NK-92 (cell line): ENCODE results near the gene IRF2.

ENCODE experiments used
- DNase-seq: peaks from one replicate; lab custom pipeline; 2025; ENCODE audit not compliant: unreplicated experiment; lab: John Stamatoyannopoulos, UW

Gene IRF2

DNA sequence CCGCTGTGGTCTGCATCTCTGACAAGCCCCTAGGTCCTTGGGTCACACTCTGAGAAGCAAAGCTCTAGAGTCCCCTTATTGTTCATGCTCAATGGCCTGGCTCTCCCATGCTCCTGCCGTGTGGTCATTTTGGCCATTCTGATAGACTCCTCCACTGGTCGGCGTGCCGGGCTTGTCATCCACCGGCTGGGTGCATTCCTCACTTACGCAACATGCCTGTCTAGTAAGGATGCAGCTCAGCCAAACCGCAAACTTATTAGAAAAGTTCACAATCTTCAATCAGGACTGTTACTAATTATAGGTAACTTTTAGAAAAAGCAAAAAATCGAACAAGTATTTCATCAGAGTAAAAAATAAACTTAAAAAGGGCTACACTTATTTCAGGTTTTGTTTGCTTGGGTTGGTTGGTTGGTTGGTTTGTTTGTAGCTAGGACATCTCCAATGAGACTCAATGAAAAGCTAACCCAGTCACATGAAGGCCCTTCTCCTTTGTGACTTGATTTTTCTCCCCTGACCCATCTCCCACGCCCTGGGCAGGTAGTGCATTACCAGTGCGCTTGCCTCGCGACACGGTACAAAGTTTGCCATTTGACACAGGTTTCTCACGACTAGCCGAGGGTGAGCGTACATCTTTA is 41.0 kb downstream of the IRF2 start:
- no peak for DNase-seq

DNA sequence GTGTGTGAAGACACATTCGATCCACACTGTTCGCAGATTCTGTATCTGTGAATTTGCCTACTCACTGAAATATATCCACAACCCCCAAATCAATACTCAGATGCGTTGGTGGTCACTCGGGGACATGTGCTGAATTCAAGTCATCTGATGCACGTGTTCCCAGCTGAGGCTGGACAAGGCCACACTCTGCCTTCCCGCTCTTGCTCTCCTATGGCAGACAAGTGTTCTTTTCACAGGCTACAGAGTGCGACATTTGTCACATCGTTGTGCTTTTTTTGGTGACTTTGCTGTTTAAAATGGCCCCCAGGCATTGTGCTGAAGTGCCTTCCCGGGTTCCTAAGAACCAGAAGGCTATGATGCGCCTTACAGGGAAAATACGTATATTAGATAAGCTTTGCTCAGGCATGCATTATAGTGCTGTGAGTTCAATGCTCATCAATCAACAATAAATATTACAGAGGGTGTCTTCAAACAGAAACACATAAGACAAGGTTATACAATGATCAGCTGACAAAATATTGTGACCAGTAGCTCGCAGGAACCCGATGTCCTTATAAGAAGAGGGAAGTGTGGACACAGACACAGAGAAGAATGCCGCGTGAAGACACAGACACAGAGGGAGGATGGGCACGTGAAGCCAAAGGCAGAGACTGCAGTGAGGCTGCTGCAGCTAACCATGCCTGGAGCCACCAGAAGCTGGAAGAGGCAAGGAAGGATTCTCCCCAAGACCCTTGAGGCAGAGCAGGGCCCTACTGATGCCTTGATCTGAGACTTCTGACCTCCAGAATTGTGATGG is 42.0 kb downstream of the IRF2 start:
- DNase-seq = no peak

DNA sequence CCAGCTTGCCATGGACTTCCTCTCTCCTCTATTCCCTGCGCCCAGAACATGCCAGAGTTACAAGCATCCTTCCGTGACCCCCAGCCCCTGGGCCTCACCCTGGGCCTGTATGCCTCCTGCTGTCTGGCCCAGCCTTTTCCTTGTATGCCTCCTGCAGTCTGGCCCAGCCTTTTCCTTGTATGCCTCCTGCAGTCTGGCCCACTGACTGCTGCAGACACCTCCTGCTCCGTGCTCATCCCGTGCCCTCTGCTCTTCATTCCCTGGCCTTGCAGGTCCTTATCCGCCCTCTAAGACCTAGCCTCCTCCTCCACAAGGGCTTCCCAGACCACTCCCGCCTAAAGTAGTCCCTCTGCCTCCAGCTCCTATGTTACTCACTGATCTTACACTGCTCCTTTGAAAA is 44.2 kb downstream of the IRF2 start:
- no peak for DNase-seq

DNA sequence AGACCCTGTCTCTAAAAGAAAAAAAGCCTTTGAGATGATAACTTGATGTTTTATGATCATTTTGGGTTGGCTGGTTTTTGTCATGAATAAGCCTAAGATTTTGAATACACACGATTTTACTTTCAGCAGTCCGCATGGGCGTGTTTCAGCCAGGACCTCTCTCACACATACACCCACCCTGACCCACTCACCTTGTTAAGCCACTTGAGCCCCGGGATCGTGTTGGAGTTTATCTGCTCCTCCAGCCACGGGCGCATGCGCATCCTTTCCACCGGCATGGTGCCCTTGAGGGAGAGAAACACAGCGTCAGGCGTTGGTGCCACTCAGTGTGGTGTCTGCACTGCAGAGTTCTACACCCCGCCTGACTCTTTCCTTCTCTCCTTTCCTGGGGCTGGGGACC is 45.6 kb downstream of the IRF2 start:
- DNase-seq = no peak

DNA sequence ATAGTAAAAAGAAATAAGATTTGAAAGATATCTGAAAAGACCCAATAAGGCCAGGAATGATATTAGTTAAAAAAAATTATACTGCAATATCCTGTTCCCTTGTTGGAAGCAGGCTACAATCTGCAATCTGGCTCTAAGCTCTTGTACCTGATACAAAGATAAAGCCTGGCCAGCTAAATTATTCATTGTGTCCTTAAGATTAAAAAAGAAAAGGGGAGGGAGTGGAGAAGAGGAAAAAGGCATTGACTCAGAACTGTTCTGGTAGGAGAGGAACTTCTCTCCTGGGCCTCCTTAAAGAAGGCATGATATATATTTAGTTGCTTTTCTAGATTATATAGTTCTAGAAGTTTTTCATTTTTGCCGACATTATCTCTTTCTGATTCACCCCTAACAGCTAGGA is 46.7 kb downstream of the IRF2 start:
- DNase-seq = no peak

DNA sequence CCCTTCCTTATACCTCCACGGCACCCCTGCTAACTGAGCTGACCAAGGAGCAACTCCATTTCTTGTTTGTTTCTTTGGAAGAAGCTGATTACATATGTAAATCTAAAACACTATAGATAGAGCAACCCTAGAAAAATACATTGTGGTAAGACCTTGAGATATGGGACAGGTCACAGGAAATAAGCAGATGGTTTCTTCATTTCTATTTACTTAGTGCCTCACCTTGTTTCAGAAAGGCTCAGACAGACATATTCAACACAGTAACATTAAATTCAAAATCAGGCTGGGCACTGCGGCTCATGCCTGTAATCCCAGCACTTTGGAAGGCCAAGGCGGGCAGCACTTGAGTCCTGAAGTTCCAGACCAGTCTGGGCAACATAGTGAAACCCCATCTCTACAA is 47.3 kb downstream of the IRF2 start:
- no peak for DNase-seq

DNA sequence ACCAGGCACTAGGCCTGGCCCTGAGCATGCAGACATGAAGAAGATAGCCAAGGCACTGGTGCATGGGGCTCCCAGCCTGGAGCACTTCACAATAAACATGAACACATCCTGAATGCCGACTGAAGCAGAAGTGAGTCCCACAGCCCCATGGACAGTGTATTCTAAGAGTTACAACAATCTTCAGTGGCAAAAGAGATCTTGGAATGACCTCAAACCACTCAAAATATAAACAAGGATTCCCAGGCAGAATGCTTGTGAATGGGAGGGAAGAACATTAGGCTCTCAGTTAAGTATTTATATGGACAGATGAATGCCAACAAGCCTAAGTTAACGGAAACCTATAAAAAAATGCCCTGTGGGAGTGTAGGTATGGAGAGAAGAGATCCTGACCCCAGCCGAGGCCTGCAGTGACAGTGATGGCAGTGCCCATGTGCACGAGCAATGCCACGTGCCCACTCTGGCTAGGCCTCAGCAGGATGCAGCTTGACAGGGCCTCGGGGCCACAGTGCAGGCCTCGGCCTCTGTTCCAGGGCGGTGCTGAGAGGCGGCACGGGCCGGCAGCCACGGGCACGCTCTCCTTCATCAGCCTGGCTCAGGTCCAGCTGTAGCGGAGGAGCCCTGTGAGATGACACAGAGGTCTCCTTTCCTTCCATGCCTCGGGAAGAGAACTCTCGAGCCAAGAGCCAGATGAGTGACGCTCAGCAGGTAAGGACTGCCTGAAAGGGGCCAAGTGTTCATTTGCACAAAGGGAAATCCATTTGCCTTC is 49.2 kb downstream of the IRF2 start:
- DNase-seq = no peak

DNA sequence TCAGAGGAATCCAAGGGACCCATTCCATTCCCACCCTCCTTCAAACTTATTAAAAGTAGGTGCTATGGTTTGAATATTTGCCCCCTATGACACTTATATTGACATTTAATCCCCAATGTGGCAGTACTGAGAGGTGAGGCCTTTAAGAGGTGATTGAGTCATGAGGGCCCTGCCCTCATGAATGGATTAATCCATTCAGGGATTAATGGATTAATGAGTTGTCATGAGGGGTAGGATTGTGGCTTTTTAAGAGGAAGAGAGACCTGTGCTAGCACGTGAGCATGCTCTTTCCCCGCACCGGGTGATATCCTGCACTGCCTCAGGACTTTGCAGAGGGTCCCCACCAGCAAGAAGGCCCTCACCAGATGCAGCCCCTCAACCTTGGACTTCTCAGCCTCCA is 50.1 kb downstream of the IRF2 start:
- no peak for DNase-seq

DNA sequence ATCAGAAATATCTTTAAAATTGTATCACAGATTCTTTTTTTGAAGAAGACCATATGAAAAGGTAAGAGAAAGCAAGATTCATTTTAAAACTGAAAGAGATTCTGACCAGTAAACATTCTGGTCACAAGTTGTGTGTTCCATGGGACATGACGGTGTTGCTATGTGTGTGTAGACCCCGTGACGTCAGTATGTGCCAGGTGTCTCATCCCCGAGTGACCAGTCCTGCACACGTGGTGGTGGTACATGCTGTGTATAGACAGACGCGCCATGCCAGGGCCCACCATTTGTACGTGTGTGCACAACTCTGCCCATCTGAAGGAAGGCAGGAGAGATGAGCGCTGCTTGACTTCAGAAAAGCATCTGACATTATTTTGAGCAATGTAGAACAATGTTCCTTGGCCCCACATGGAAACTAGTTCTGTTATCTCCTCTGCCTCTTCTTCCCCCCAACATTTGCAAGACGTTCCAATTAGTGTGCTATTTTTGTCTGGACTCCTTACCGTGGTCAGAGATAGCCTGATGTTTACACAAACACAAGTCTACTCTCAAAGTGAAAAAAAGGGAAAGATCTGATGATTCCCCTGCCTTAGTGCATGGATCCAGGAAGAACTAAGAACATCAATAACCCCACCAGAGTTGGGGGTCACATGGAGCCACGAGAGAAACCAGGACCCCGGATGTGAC is 51.2 kb downstream of the IRF2 start:
- no peak for DNase-seq

DNA sequence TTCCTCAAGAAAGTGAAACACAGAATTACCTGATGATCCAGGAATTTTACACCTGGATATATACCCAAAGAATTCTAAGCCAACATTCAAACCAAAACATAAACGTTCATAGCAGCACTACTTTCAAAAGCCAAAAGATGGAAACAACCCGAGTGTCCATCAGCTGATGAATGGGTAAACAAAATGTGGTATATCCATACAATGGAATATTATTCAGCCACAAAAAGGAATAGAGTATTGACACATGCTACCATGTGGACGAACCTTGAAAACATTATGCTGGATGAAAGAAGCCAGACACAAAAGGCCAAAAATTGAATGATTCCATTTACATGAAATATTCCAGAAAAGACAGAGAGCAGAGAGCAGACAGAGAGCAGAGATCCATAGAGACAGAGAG is 52.0 kb downstream of the IRF2 start:
- no peak for DNase-seq

DNA sequence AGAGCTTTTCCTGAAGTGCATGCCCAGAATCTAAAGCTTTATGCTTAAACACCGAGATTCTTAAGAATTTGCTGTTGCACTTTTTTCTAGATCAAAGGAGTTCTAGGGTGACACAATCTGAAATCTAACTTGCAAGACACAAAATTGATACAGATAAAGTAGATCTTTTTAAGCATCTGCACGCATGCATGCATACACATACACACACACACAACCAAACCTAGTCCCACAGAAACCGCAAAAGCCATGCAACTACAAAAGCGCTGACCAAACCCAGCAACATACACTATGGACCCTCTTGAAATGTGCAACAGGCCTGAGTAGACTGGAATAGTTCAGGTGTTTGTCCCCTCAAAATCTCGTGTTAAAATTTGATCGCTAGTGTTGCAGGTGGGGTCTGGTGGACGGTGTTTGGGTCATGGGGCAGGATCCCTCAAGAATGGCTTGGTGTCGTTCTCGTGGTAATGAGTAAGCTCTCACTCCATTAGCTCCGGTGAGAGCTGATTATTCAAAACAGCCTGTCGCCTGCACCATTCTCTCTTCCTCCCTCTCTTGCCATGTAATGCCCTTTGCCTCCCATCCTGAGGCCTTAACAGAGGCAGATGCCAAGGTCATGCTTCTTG is 52.7 kb downstream of the IRF2 start:
- no peak for DNase-seq

DNA sequence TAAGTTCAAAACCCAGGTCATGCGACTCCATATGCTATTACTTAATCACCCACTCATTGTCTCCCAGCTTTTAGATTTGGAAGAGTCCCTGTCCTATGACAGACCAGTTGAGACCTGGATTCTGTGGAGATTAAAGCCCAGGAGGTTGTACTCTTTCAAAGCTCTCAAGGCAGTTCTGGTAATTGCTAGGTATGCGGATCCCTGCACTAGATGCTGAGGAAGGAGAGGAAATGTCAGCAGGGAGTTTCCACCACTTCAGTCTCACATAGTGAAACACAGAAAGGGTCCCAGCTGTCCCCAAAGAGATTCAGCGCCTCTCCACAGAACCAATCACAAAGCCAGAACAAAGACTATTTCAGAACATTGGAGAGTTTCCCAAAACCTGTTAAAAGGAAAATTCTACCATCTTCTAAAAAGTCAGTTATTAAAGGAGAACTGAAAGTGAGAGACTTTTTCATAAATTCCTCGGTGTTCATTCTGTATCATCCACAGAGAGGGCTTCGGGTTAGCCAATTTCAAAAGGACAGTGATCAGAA is 53.4 kb downstream of the IRF2 start:
- no peak for DNase-seq

DNA sequence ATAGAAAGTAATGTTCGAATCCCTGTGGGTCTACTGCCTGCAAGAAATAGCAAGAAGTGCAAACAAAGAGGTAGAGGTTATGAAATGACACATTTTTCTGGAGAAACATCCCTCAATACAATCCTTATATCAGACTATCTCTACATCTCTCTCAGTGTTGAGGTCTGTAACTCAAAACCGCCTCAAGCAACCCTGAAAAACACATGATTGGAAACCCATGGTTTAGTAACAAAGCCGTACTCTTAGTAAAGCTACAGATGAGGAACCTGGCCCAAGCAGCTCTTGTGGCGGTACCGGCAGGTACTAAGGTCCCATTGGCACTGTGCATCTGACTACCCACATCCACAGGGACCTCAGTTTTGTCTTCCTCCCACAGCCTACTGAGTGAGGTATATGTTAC is 53.9 kb downstream of the IRF2 start:
- DNase-seq = no peak

DNA sequence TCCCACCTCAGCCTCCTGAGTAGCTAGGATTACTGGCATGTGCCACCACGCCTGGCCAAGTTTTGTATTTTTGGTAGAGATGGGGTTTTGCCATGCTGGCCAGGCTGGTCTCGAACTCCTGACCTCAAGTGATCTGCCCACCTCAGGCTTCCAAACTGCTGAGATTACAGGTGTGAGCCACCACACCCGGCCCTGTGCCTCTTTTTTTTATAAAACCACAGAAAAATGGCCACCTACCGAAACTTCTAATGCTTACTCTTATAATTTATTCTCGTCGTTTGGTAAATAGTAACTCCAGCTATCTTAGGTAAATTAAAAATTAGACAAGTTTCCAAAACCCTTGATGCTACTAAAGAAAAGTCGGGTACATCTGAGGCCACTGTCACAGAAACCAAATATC is 54.4 kb downstream of the IRF2 start:
- DNase-seq = no peak

DNA sequence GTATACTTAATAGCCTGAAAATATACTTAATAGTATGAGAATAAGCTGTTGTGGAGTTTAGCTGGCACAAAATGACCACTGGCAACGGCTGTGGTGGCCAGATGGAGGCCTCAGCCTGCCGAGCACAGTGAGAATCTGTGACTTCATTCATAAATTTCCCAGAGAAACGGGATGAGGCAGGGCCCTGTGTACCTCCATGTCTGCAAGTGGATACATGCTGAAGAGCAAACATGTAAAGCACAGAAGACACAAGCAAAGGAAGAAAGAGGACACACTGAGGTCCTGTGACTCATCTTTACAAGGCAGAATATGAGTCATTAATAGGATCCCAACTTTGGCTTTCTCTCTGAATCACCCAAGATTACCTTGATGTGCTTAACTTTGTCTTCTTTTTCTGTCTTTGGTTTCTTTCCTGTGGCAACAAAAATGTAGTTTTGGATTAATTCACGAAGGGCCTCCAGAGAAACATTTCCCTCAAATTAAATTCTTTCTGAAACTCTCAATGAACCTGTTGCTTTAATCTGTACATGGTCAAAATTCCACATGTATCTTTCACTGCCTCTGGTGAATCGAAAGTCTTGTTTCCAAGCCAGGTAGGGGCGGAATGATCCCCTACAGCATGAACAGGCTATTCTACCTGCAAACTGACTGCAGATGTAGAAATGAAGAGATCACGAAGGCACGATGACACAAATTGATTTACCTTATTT is 56.4 kb downstream of the IRF2 start:
- no peak for DNase-seq

DNA sequence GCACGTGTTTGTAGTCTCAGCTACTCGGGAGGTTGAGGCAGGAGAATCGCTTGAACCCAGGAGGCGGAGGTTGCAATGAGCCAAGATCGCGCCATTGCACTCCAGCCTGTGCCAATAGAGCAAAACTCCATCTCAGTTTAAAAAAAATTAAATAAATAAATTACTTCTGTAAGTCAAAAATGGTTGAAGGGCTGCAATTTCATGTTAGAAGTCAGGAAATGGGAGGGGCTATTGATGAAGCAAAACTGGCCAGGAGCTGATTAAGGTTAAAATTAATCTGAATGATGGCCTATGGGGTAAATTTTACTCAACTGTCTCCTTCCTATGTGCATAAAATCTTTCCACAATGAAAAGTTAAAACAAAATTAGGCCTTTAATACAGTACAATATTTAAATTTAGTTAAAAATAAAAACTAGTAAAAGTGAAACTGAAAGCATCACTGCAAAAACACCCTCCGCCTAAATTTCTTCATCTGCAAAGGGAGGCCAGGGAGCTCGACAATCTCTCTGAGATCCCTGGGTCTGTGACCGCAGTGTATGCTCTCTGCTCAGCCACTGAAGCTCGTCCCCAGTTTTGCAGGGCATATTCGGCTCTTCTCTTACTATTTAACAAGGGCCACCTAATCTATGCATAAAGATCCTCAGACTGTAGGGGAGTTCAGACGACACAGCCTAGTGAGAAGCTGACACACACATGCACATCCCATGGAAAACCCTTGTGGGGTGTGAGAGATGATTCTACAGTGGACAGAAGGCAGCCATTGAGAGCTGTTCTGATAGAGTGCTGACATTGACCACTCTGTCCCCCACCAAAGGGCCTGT is 57.2 kb downstream of the IRF2 start:
- DNase-seq = no peak

DNA sequence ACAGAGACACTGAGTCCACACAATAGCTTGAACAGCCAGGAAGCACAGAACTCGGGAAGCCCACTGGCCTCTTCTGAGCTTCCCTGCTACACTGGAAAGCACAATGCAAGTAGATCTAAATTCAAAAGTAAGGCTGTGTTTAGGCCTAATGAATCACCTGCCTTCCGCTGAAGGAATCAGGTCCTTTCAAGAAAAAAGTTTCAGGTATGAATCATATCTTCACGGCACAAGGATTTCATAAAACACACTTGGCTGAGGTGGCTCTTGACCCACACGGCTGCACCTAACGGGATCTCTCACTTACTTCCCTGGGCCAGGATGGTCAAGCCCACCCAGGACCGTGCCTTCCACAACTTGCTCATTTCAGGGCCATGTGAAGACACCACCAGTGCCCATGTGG is 59.3 kb downstream of the IRF2 start:
- no peak for DNase-seq

DNA sequence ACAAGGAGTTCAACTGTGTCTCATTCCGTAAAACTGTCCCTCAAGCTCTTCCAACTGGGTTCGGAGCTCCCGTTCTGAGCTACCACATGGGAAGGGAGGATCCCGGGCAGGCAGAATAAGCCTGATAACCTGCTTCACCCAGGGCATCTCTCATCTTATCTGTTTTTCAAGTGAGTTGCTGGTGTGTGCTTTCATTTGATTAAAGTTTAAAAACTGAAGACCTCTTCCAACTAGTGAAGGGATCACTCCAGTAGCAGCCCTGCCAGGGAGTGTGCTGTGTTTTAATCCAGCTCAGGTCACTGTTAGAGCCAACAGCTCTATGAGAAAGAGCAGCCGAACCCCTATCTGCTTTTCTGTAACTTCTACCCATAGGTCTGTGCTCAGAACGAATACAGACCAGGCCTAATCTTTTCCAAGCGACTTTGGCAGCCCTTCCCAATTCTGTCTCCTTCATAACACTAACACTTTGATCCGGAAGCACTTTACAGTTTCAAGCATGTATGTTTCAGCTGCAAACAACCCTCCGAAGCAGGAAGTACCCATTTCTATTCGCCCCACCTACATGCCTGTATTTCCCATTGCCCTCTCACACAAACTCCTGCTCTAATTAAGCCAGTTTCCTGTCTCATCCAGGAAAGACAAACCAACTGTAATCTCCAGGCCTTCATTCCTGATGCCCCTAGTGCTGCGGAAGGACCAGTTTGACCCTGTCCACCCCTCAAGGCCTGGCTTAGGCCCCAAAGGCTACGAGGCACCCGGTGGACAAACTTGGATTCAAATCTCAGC is 60.9 kb downstream of the IRF2 start:
- DNase-seq = no peak

DNA sequence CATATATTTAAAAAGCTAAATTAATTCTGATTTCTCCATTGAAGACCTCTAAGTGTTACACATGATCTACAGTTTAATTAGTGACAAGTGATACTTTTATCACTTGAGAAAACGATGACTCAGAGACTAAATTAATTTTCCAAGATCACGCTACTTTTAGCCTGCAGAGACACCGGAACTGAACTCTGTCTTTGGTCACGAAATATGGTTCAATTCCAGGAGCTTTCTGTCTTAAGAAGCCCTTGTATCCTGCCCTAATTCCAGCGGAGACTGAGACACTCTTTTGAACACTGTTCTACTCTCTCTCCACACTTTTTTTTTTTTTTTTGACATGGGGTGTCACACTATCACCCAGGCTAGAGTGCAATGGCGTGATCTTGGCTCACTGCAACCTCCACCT is 63.6 kb downstream of the IRF2 start:
- no peak for DNase-seq
